K562 (cell line): ENCODE results near the gene NBR1. TPM values are rescaled to one million over a fixed set of nuclear protein-coding genes. Genes with fewer than 3 reads are reported as not detected.

Source experiments
- ATAC-seq: fragments of 200-7000 bp; cut with Tn5 transposase; 3 replicates; pipeline ENCODE4 v1.9.1; 2020; ENCODE audit warnings: moderate library complexity
- BruUV-seq: library from RNA; stranded (reverse); fragments of 400-500 nt; replicated peaks from 2 replicates; lab custom pipeline; 2021; lab: Mats Ljungman, UMichigan
- CTCF ChIA-PET: fragments of 300-600 bp; formaldehyde crosslinking; extraction: SDS; loops from one replicate; lab custom pipeline; 2021; ENCODE audit warnings: low intra/inter-chr PET ratio; lab: Yijun Ruan, JAX
- POLR2A ChIA-PET: fragments of 300-600, 350-650 bp; sonication (Branson Sonifier 250); formaldehyde crosslinking; extraction: SDS; loops from one replicate; lab custom pipeline; 2021; ENCODE audit warnings: antibody characterized with exemption, inconsistent platforms; lab: Yijun Ruan, JAX
- DNase-seq, 4 experiments: peaks; one replicate each; pipeline versions ENCODE4 v3.0.0 to v3.0.0-alpha.2; 2011 to 2018; ENCODE audit warnings: low spot score in 3 of 4, mixed read lengths in 3 of 4; ENCODE audit errors: extremely low read depth in 1 of 4
- FAIRE-seq: peaks from 2 replicates; lab custom pipeline; 2011; peaks lifted over from hg19 to GRCh38; lab: Jason Lieb, UNC
- H2AFZ ChIP-seq: 2 replicates; pipeline ENCODE4 v1.6.0; 2011; ENCODE audit warnings: low read depth, low read length, control low read depth, inconsistent platforms
- H3K27ac ChIP-seq: fragments of 200-600 bp; 3 replicates; pipeline ENCODE4 v1.8.0; 2011; ENCODE audit warnings: low read depth, mild to moderate bottlenecking, control low read depth, inconsistent platforms, low read length, moderate library complexity, mixed read lengths; ENCODE audit errors: extremely low read depth
- H3K27me3 ChIP-seq, 2 experiments: fragments of 300-600 bp in 1 of 2; 2 replicates in 1 of 2; 3 replicates in 1 of 2; pipeline versions ENCODE4 v1.6.0 to v1.8.0; 2011; ENCODE audit warnings: inconsistent platforms in 2 of 2, low read length in 2 of 2, mild to moderate bottlenecking in 1 of 2, mixed read lengths in 1 of 2, moderate library complexity in 1 of 2; ENCODE audit not compliant: control insufficient read depth in 2 of 2, insufficient read depth in 2 of 2
- H3K36me3 ChIP-seq: fragments of 300-600 bp; 3 replicates; pipeline ENCODE4 v1.8.0; 2011; ENCODE audit warnings: mild to moderate bottlenecking, low read length, inconsistent platforms; ENCODE audit not compliant: control insufficient read depth, insufficient read depth
- H3K4me1 ChIP-seq, 2 experiments: fragments of 200-600 bp in 1 of 2; replicated peaks in 1 of 2; 2 replicates in 1 of 2; 3 replicates in 1 of 2; pipeline versions ENCODE4 v1.5.1 to v1.8.0; 2011; ENCODE audit warnings: inconsistent platforms in 2 of 2, low read length in 2 of 2, mild to moderate bottlenecking in 1 of 2, mixed read lengths in 1 of 2, moderate library complexity in 1 of 2; ENCODE audit not compliant: control insufficient read depth in 2 of 2, insufficient read depth in 2 of 2
- H3K4me2 ChIP-seq: 2 replicates; pipeline ENCODE4 v1.6.1; 2011; ENCODE audit warnings: low read length, control low read depth, inconsistent platforms, mixed read lengths; ENCODE audit not compliant: insufficient read depth
- H3K4me3 ChIP-seq: fragments of 200-600 bp; sonication (generic), shearing (Covaris generic); 2 replicates; pipeline ENCODE4 v1.5.1; 2016; ENCODE audit warnings: control low read depth, inconsistent platforms
- H3K79me2 ChIP-seq: fragments of 200-600 bp; 3 replicates; pipeline ENCODE4 v1.8.0; 2011; ENCODE audit warnings: low read length, inconsistent platforms; ENCODE audit not compliant: control insufficient read depth, insufficient read depth
- H3K9ac ChIP-seq, 2 experiments: 2 replicates each; pipeline versions ENCODE4 v1.6.0 to v1.6.1; 2011; ENCODE audit warnings: low read depth in 2 of 2, low read length in 2 of 2, control low read depth in 1 of 2, inconsistent platforms in 1 of 2, mild to moderate bottlenecking in 1 of 2, mixed read lengths in 1 of 2; ENCODE audit not compliant: insufficient read depth in 1 of 2
- H3K9me1 ChIP-seq: one replicate; pipeline ENCODE4 v1.6.0; 2011; ENCODE audit warnings: inconsistent platforms, mild to moderate bottlenecking, low read length, moderate library complexity; ENCODE audit not compliant: control insufficient read depth, insufficient read depth
- H3K9me3 ChIP-seq: replicated peaks from 2 replicates; pipeline ENCODE4 v1.5.1; 2011; ENCODE audit warnings: low read depth, low read length, inconsistent platforms; ENCODE audit not compliant: control insufficient read depth, insufficient read depth
- H4K20me1 ChIP-seq: replicated peaks from 2 replicates; pipeline ENCODE4 v1.6.1; 2011; ENCODE audit warnings: low read length, inconsistent platforms, mixed read lengths; ENCODE audit not compliant: control insufficient read depth, insufficient read depth
- GABPB2 ChIP-seq: fragments of 250-450 bp; sonication (Bioruptor Pico); conservative IDR thresholded peaks from 2 replicates; pipeline ENCODE4 v1.5.1; 2021; ENCODE audit warnings: mild to moderate bottlenecking
- PHF8 ChIP-seq: fragments of 200-600 bp; sonication (generic); IDR thresholded peaks from 2 replicates; pipeline ENCODE4 v1.6.1; 2012; ENCODE audit warnings: mixed run types, mild to moderate bottlenecking, inconsistent platforms, low read length, moderate library complexity, borderline replicate concordance
- SP2 ChIP-seq: IDR thresholded peaks from 2 replicates; pipeline ENCODE4 v1.6.1; 2011; ENCODE audit warnings: mild to moderate bottlenecking, low read depth, low read length, moderate library complexity; ENCODE audit not compliant: poor library complexity, severe bottlenecking; ENCODE audit errors: extremely low read depth
- TEAD2 ChIP-seq: fragments of 450-650 bp; IDR thresholded peaks from 2 replicates; pipeline ENCODE4 v1.6.1; 2016; ENCODE audit warnings: missing genetic modification characterization, control low read depth, missing compliant biosample characterization
- ZNF644 ChIP-seq: fragments of 200-800 bp; sonication (Bioruptor generic); IDR thresholded peaks from 2 replicates; pipeline ENCODE4 v1.6.1; 2016; ENCODE audit warnings: low read depth, missing genetic modification characterization, missing compliant biosample characterization
- WGBS: fragments of 100-300 bp; shearing (Covaris generic); methylation state at CpG from one replicate; pipeline ENCODE4 v1.1.6; 2016; ENCODE audit warnings: low coverage, mixed read lengths; ENCODE audit not compliant: insufficient coverage; ENCODE audit errors: missing lambda C conversion rate; 5-methylcytosine and 5-hydroxymethylcytosine counted together
- in situ Hi-C: fragments of 300-500 bp; cut with MboI; formaldehyde crosslinking; loops from 4 replicates; pipeline ENCODE4 v1.15.0; 2018; ENCODE audit warnings: inconsistent platforms, mixed read lengths
- intact Hi-C: fragments of 100-400 bp; cut with micrococcal nuclease; formaldehyde crosslinking; loops from 2 replicates; pipeline ENCODE4 v1.14.2; 2022
- polyA plus RNA-seq, 8 experiments: library from polyadenylated mRNA; depleted of rRNA in 4 of 8; stranded (reverse) in 5 of 8; unstranded in 3 of 8; fragments of >200 nt; fragmentation: Nextera tagmentation in 2 of 8; fragmentation: Illumina TruSeq in 1 of 8; extraction: Ambion mirVana in 2 of 8; extraction: Trizol in 1 of 8; gene quantifications; 2 replicates each; pipeline versions ENCODE4 v1.2.1 to v1.2.3, GENCODE V29; 2011 to 2014; ENCODE audit warnings: inconsistent platforms in 1 of 8, missing spikeins in 1 of 8
- total RNA-seq, 7 experiments: library from RNA; depleted of rRNA in 6 of 7; stranded (reverse); fragments of >200 nt in 6 of 7; fragmentation: Illumina TruSeq in 2 of 7; extraction: Trizol in 2 of 7; gene quantifications; 2 replicates each; pipeline versions ENCODE4 v1.2.1 to v1.2.3, GENCODE V29; 2011 to 2021; ENCODE audit warnings: low replicate concordance in 1 of 7
- TF ChIP-seq, protein P1 (sequence below): sonication (generic); formaldehyde crosslinking; IDR thresholded peaks from 2 replicates; pipeline ENCODE4 v1.8.0; 2022; ENCODE audit warnings: missing genetic modification reagents, mild to moderate bottlenecking, borderline replicate concordance
- TF ChIP-seq, protein P2 (sequence below), 2 experiments: fragments of 450-650 bp; formaldehyde crosslinking in 1 of 2; IDR thresholded peaks; 2 replicates each; pipeline versions ENCODE4 v1.4.0 to v1.6.1; 2014 to 2020; ENCODE audit warnings: mild to moderate bottlenecking in 2 of 2, borderline replicate concordance in 1 of 2, low read depth in 1 of 2

The NBR1 gene
- total and polyA plus RNA-seq, 9 of the 15 experiments (the other 6 are each of a cell fraction or from before 2014, with no cell fraction given): 4.2 to 70.1 (median 39.9) TPM

DNA sequence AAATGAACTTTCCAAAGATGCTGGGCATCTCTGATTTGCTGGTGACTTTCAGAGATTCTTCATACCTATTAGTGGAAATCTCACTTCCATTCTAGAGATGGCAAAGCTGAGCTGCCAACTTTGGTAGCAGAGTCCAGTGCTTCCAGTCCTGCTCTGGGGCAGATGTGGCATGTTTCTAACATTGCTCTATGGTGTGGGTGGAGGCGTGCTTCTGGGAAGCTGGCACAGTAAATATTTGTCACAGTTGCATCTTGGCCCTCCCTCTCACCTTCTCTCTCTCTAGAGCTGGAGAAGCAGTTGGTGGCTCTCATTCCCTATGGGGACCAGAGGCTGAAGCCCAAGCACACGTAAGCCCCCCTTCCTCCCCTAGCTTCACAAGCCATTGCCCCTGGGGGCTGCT, 42.5 kb downstream of the NBR1 start:
- intact Hi-C loops (no loop called here), in situ Hi-C loops (no loop called here)
- H3K9me1 ChIP-seq: no peaks in the 10 kb centered on the region
- ATAC-seq (no peak), DNase-seq (no peak), FAIRE-seq (no peak)
- H3K9me3 ChIP-seq: no peaks in the 10 kb centered on the region
- TF ChIP-seq, protein P1, sequence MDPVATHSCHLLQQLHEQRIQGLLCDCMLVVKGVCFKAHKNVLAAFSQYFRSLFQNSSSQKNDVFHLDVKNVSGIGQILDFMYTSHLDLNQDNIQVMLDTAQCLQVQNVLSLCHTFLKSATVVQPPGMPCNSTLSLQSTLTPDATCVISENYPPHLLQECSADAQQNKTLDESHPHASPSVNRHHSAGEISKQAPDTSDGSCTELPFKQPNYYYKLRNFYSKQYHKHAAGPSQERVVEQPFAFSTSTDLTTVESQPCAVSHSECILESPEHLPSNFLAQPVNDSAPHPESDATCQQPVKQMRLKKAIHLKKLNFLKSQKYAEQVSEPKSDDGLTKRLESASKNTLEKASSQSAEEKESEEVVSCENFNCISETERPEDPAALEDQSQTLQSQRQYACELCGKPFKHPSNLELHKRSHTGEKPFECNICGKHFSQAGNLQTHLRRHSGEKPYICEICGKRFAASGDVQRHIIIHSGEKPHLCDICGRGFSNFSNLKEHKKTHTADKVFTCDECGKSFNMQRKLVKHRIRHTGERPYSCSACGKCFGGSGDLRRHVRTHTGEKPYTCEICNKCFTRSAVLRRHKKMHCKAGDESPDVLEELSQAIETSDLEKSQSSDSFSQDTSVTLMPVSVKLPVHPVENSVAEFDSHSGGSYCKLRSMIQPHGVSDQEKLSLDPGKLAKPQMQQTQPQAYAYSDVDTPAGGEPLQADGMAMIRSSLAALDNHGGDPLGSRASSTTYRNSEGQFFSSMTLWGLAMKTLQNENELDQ (CRISPR knock-in tag): no peak
- no peak for TF ChIP-seq SP2
- TF ChIP-seq PHF8: no peak
- TF ChIP-seq ZNF644 (tag): no peak
- no peak for TF ChIP-seq TEAD2 (tag)
- TF ChIP-seq, protein P2, sequence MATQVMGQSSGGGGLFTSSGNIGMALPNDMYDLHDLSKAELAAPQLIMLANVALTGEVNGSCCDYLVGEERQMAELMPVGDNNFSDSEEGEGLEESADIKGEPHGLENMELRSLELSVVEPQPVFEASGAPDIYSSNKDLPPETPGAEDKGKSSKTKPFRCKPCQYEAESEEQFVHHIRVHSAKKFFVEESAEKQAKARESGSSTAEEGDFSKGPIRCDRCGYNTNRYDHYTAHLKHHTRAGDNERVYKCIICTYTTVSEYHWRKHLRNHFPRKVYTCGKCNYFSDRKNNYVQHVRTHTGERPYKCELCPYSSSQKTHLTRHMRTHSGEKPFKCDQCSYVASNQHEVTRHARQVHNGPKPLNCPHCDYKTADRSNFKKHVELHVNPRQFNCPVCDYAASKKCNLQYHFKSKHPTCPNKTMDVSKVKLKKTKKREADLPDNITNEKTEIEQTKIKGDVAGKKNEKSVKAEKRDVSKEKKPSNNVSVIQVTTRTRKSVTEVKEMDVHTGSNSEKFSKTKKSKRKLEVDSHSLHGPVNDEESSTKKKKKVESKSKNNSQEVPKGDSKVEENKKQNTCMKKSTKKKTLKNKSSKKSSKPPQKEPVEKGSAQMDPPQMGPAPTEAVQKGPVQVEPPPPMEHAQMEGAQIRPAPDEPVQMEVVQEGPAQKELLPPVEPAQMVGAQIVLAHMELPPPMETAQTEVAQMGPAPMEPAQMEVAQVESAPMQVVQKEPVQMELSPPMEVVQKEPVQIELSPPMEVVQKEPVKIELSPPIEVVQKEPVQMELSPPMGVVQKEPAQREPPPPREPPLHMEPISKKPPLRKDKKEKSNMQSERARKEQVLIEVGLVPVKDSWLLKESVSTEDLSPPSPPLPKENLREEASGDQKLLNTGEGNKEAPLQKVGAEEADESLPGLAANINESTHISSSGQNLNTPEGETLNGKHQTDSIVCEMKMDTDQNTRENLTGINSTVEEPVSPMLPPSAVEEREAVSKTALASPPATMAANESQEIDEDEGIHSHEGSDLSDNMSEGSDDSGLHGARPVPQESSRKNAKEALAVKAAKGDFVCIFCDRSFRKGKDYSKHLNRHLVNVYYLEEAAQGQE (IDR thresholded peaks at IDR 0.05; ENCODE audit: borderline replicate concordance): no peak
- TF ChIP-seq, protein P2 (CRISPR knock-in tag; IDR thresholded peaks at IDR 0.05; ENCODE audit: low read depth): no peak
- no peak for TF ChIP-seq GABPB2 (CRISPR knock-in tag)
- H3K9ac ChIP-seq: no peak overlapping the region
- H3K4me2 ChIP-seq: no peak overlapping the region
- H3K4me3 ChIP-seq: no peak overlapping the region
- H3K36me3 ChIP-seq: peaks cover 12% of the 10 kb centered on the region; the same call in 2 of the 3 replicates
- no peak overlapping the region for H2AFZ ChIP-seq
- ChIA-PET POLR2A (interaction anchor here (0.6 to 4.3 kb wide), 5 partner anchors 9 to 102 kb away, joined by 3 to 23 read pairs (median 6); no protein-coding TSS in a partner anchor), CTCF (no interaction called here)
- H3K27ac ChIP-seq: no peak overlapping the region
- BruUV-seq: no TSS peak
- no peaks in the 10 kb centered on the region for H3K79me2 ChIP-seq
- peaks cover 3 to 9% of the 10 kb centered on the region in 2 experiments; a peak in 2 of 5 replicates for H3K4me1 ChIP-seq
- H3K27me3 ChIP-seq: no peaks in the 10 kb centered on the region
- WGBS: 64% methylated on average over 1 of the region's 2 CpGs
- no peaks in the 10 kb centered on the region for H4K20me1 ChIP-seq
